ENCODE data around the gene SEMA5A.

The SEMA5A gene

GRCh38 chr5:9342161-9342787 is 203.6 kb downstream of the SEMA5A start (continued):
- TF ChIP-seq, protein P1, sequence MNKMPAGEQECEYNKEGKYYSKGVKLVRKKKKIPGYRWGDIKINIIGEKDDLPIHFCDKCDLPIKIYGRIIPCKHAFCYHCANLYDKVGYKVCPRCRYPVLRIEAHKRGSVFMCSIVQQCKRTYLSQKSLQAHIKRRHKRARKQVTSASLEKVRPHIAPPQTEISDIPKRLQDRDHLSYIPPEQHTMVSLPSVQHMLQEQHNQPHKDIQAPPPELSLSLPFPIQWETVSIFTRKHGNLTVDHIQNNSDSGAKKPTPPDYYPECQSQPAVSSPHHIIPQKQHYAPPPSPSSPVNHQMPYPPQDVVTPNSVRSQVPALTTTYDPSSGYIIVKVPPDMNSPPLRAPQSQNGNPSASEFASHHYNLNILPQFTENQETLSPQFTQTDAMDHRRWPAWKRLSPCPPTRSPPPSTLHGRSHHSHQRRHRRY (tag by site-specific recombination; IDR thresholded peaks at IDR 0.05), result no peak
- TF ChIP-seq ZNF416 (tag by site-specific recombination; IDR thresholded peaks at IDR 0.05), result no peak
- no peak for TF ChIP-seq ZNF223 (tag by site-specific recombination; IDR thresholded peaks at IDR 0.05)
- no peak for TF ChIP-seq ZNF274 (IDR thresholded peaks at IDR 0.05; ENCODE audit: low read length)
- no peak for TF ChIP-seq ZNF274 (tag by site-specific recombination; IDR thresholded peaks at IDR 0.05; ENCODE audit: borderline replicate concordance)
- TF ChIP-seq ZNF701 (tag by site-specific recombination; IDR thresholded peaks at IDR 0.05), result no peak

- H3K27ac ChIP-seq (ENCODE audit: extremely low read depth, low read depth, low read length), result no peak overlapping the region
- no peaks in the 10 kb centered on the region for H3K4me1 ChIP-seq (ENCODE audit: control insufficient read depth, insufficient read depth, low read length)
- CTCF ChIA-PET, result no interaction called here
- no peaks in the 10 kb centered on the region for H3K9me3 ChIP-seq (ENCODE audit: control insufficient read depth, insufficient read depth, low read depth, low read length)
- H3K4me3 ChIP-seq (ENCODE audit: low read depth, low read length), result no peak overlapping the region
- POLR2A ChIA-PET, result no interaction called here
- H3K36me3 ChIP-seq (ENCODE audit: control insufficient read depth in 2 of 2, insufficient read depth in 1 of 2, low read length in 2 of 2), result no peaks in the 10 kb centered on the region
- TF ChIP-seq, protein P2, sequence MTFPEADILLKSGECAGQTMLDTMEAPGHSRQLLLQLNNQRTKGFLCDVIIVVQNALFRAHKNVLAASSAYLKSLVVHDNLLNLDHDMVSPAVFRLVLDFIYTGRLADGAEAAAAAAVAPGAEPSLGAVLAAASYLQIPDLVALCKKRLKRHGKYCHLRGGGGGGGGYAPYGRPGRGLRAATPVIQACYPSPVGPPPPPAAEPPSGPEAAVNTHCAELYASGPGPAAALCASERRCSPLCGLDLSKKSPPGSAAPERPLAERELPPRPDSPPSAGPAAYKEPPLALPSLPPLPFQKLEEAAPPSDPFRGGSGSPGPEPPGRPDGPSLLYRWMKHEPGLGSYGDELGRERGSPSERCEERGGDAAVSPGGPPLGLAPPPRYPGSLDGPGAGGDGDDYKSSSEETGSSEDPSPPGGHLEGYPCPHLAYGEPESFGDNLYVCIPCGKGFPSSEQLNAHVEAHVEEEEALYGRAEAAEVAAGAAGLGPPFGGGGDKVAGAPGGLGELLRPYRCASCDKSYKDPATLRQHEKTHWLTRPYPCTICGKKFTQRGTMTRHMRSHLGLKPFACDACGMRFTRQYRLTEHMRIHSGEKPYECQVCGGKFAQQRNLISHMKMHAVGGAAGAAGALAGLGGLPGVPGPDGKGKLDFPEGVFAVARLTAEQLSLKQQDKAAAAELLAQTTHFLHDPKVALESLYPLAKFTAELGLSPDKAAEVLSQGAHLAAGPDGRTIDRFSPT (tag by site-specific recombination; IDR thresholded peaks at IDR 0.05), result no peak
- TF ChIP-seq ZBTB11 (tag by site-specific recombination; conservative IDR thresholded peaks at IDR 0.05; ENCODE audit: low read depth), result no peak
- no peak for TF ChIP-seq ZNF202 (tag by site-specific recombination; IDR thresholded peaks at IDR 0.05; ENCODE audit: borderline replicate concordance)
- TF ChIP-seq HOXA7 (CRISPR knock-in tag; IDR thresholded peaks at IDR 0.05; ENCODE audit: borderline replicate concordance), result no peak
- TF ChIP-seq, protein P1 (tag by site-specific recombination; IDR thresholded peaks at IDR 0.05), result no peak
- TF ChIP-seq ZNF777 (tag by site-specific recombination; IDR thresholded peaks at IDR 0.05; ENCODE audit: borderline replicate concordance), result no peak
- TF ChIP-seq ZNF548 (tag by site-specific recombination; IDR thresholded peaks at IDR 0.05), result no peak
- no peak for TF ChIP-seq GLIS1 (tag by site-specific recombination; IDR thresholded peaks at IDR 0.05)
- TF ChIP-seq BCL11B (tag by site-specific recombination; IDR thresholded peaks at IDR 0.05; ENCODE audit: low read depth), result no peak
- TF ChIP-seq, protein P3, sequence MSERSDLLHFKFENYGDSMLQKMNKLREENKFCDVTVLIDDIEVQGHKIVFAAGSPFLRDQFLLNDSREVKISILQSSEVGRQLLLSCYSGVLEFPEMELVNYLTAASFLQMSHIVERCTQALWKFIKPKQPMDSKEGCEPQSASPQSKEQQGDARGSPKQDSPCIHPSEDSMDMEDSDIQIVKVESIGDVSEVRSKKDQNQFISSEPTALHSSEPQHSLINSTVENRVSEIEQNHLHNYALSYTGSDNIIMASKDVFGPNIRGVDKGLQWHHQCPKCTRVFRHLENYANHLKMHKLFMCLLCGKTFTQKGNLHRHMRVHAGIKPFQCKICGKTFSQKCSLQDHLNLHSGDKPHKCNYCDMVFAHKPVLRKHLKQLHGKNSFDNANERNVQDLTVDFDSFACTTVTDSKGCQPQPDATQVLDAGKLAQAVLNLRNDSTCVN (tag by site-specific recombination; optimal IDR thresholded peaks at IDR 0.05), result no peak
- no peak for TF ChIP-seq ZNF18 (tag by site-specific recombination; IDR thresholded peaks at IDR 0.05)
- no peak for TF ChIP-seq ZNF140 (tag by site-specific recombination; IDR thresholded peaks at IDR 0.05)
- no peak for TF ChIP-seq ZNF785 (tag by site-specific recombination; IDR thresholded peaks at IDR 0.05)
- TF ChIP-seq ZNF596 (tag by site-specific recombination; IDR thresholded peaks at IDR 0.05), result no peak
- no peak for TF ChIP-seq ZNF354C (tag by site-specific recombination; IDR thresholded peaks at IDR 0.05; ENCODE audit: borderline replicate concordance, low read depth)
These were observed 205.8 kb downstream of the SEMA5A start for GRCh38 chr5:9340085-9340484.
